Gastroesophageal sphincter (tissue), 3 donors: ENCODE measurements around the gene HSD17B13.

Experiments
- CTCF ChIP-seq, 4 experiments: fragments of 200-600 bp in 2 of 4; fragments of 450-650 bp in 2 of 4; sonication (generic) in 1 of 4; IDR thresholded peaks; one replicate each; pipeline ENCODE4 v1.5.1; 2017 to 2019; ENCODE audit warnings: antibody characterized with exemption in 4 of 4, mild to moderate bottlenecking in 2 of 4, moderate library complexity in 2 of 4
- POLR2A ChIP-seq, 2 donors: fragments of 450-650 bp; IDR thresholded peaks; one replicate each; pipeline ENCODE4 v1.6.1; 2017; ENCODE audit warnings: antibody characterized with exemption in 2 of 2, mild to moderate bottlenecking in 2 of 2, moderate library complexity in 1 of 2

GRCh38 chr4:87255755-87256154, 66.9 kb downstream of the HSD17B13 start:
- no peak for TF ChIP-seq CTCF (IDR thresholded peaks at IDR 0.05)
- TF ChIP-seq POLR2A (IDR thresholded peaks at IDR 0.05), result no peak
